Hepatocyte (in vitro differentiated cells): Measurements from ENCODE around the gene MORN3.

ENCODE experiments used
- CTCF ChIP-seq: fragments of 200-600 bp; sonication (generic); IDR thresholded peaks from 2 replicates; pipeline ENCODE4 v1.5.1; 2016; ENCODE audit warnings: antibody characterized with exemption, mild to moderate bottlenecking; ENCODE audit not compliant: poor library complexity
- EZH2 ChIP-seq: fragments of 200-600 bp; sonication (generic); IDR thresholded peaks from 2 replicates; pipeline ENCODE4 v1.6.1; 2016; ENCODE audit warnings: antibody characterized with exemption, mild to moderate bottlenecking, borderline replicate concordance
- EZH2phosphoT487 ChIP-seq: fragments of 200-600 bp; sonication (generic); IDR thresholded peaks from one replicate; pipeline ENCODE4 v1.6.1; 2018; ENCODE audit warnings: antibody characterized with exemption, mild to moderate bottlenecking, low read depth, moderate library complexity; ENCODE audit not compliant: unreplicated experiment, severe bottlenecking

GRCh38 chr12:121608301-121608700 is 61.2 kb downstream of the MORN3 start:
- TF ChIP-seq EZH2 (no peak), CTCF (no peak), EZH2phosphoT487 (no peak)
